ENCODE data around the gene TMEM163.

The TMEM163 gene

GRCh38 chr2:134470561-134471168, 248.1 kb downstream of the TMEM163 start:
- no peak for DNase-seq

GRCh38 chr2:134469516-134470115, 249.2 kb downstream of the TMEM163 start:
- DNase-seq, result no peak

- DNase-seq, result no peak
Observed at GRCh38 chr2:134468776-134469175, 250.0 kb downstream of the TMEM163 start.

- DNase-seq, result no peak
Observed at GRCh38 chr2:134468164-134468563, 250.6 kb downstream of the TMEM163 start.

GRCh38 chr2:134466141-134466540, 252.7 kb downstream of the TMEM163 start:
- DNase-seq, result no peak

- DNase-seq, result no peak
Observed at GRCh38 chr2:134465228-134466105, 253.3 kb downstream of the TMEM163 start.

- DNase-seq, result no peak
Observed at GRCh38 chr2:134463699-134464022, 255.1 kb downstream of the TMEM163 start.

- no peak for DNase-seq
Observed at GRCh38 chr2:134462791-134463698, 255.8 kb downstream of the TMEM163 start.

GRCh38 chr2:134462275-134462674, 256.5 kb downstream of the TMEM163 start:
- no peak for DNase-seq

- no peak for DNase-seq
Observed at GRCh38 chr2:134461511-134461910, 257.3 kb downstream of the TMEM163 start.

GRCh38 chr2:134460583-134460998, 258.2 kb downstream of the TMEM163 start:
- no peak for DNase-seq

GRCh38 chr2:134459706-134460406, 258.9 kb downstream of the TMEM163 start:
- no peak for DNase-seq

GRCh38 chr2:134458950-134459349, 259.9 kb downstream of the TMEM163 start:
- DNase-seq, result no peak

GRCh38 chr2:134458473-134458853, 260.3 kb downstream of the TMEM163 start:
- DNase-seq, result no peak

GRCh38 chr2:134457765-134458472, 260.9 kb downstream of the TMEM163 start:
- no peak for DNase-seq

- no peak for DNase-seq
Observed at GRCh38 chr2:134457353-134457752, 261.4 kb downstream of the TMEM163 start.

- no peak for DNase-seq
Observed at GRCh38 chr2:134455426-134455825, 263.4 kb downstream of the TMEM163 start.

GRCh38 chr2:134454931-134455330, 263.9 kb downstream of the TMEM163 start:
- DNase-seq, result no peak

- no peak for DNase-seq
Observed at GRCh38 chr2:134454426-134454825, 264.4 kb downstream of the TMEM163 start.

- DNase-seq, result no peak
Observed at GRCh38 chr2:134453973-134454372, 264.8 kb downstream of the TMEM163 start.

GRCh38 chr2:134453476-134453875, 265.3 kb downstream of the TMEM163 start:
- DNase-seq, result no peak

Measured in NCI-H1048 (cell line).